Neutrophil (primary cell): ENCODE results near the gene XIRP1.

Experiments
- H3K27ac ChIP-seq: fragments of 200-600 bp; sonication (generic); 2 replicates; pipeline ENCODE4 v1.5.1; 2016; ENCODE audit warnings: mild to moderate bottlenecking, moderate library complexity
- H3K27me3 ChIP-seq: fragments of 200-600 bp; sonication (generic); 2 replicates; pipeline ENCODE4 v1.6.0; 2016; ENCODE audit warnings: mild to moderate bottlenecking
- H3K36me3 ChIP-seq: fragments of 200-600 bp; sonication (generic); 2 replicates; pipeline ENCODE4 v1.5.1; 2017
- H3K4me1 ChIP-seq, 2 experiments: fragments of 200-600 bp in 1 of 2; sonication (generic) in 1 of 2; 1 replicate in 1 of 2; 2 replicates in 1 of 2; pipeline versions ENCODE4 v1.5.1 to v1.6.1; 2013 to 2016; ENCODE audit warnings: low read depth in 1 of 2, low read length in 1 of 2, mild to moderate bottlenecking in 1 of 2, moderate library complexity in 1 of 2; ENCODE audit not compliant: control insufficient read depth in 1 of 2, insufficient read depth in 1 of 2
- H3K4me3 ChIP-seq, 2 experiments: fragments of 200-600 bp in 1 of 2; sonication (generic) in 1 of 2; 1 replicate in 1 of 2; 2 replicates in 1 of 2; pipeline ENCODE4 v1.5.1; 2013 to 2016; ENCODE audit warnings: low read depth in 1 of 2, low read length in 1 of 2, mild to moderate bottlenecking in 1 of 2, moderate library complexity in 1 of 2
- H3K9me3 ChIP-seq: fragments of 200-600 bp; sonication (generic); 2 replicates; pipeline ENCODE4 v1.5.1; 2016
- CTCF ChIP-seq: fragments of 200-600 bp; sonication (generic); IDR thresholded peaks from 2 replicates; pipeline ENCODE4 v1.5.1; 2016; ENCODE audit warnings: antibody characterized with exemption

The XIRP1 gene

GRCh38 chr3:39213613-39214012 is 21.2 kb upstream of the XIRP1 start:
- Histone ChIP-seq H3K4me1 (peaks cover 33 to 35% of the 10 kb centered on the region in 2 experiments), H3K27ac (no peak overlapping the region), H3K36me3 (no peaks in the 10 kb centered on the region), H3K27me3 (no peaks in the 10 kb centered on the region), H3K4me3 (no peak overlapping the region), H3K9me3 (no peaks in the 10 kb centered on the region)
- TF ChIP-seq CTCF, result no peak

- Histone ChIP-seq H3K4me3 (no peak overlapping the region), H3K27me3 (no peaks in the 10 kb centered on the region), H3K36me3 (no peaks in the 10 kb centered on the region), H3K4me1 (peaks cover 36 to 40% of the 10 kb centered on the region in 2 experiments), H3K9me3 (no peaks in the 10 kb centered on the region), H3K27ac (no peak overlapping the region)
- TF ChIP-seq CTCF, result no peak
Measured at GRCh38 chr3:39212665-39213064, 20.3 kb upstream of the XIRP1 start.

GRCh38 chr3:39211332-39212130 is 19.1 kb upstream of the XIRP1 start:
- Histone ChIP-seq H3K36me3 (no peaks in the 10 kb centered on the region), H3K27me3 (no peaks in the 10 kb centered on the region), H3K4me3 (no peak overlapping the region), H3K27ac (no peak overlapping the region), H3K4me1 (peaks cover 33 to 37% of the 10 kb centered on the region in 2 experiments), H3K9me3 (no peaks in the 10 kb centered on the region)
- no peak for TF ChIP-seq CTCF

- Histone ChIP-seq H3K27ac (no peak overlapping the region), H3K36me3 (no peaks in the 10 kb centered on the region)
Measured at GRCh38 chr3:39210078-39210477, 17.7 kb upstream of the XIRP1 start.

GRCh38 chr3:39209329-39209970 is 17.1 kb upstream of the XIRP1 start:
- Histone ChIP-seq H3K27me3 (no peaks in the 10 kb centered on the region), H3K9me3 (no peaks in the 10 kb centered on the region), H3K36me3 (no peaks in the 10 kb centered on the region), H3K27ac (no peak overlapping the region), H3K4me3 (no peak overlapping the region), H3K4me1 (peaks cover 14 to 18% of the 10 kb centered on the region in 2 experiments)
- no peak for TF ChIP-seq CTCF

More at GRCh38 chr3:39210078-39210477, 17.7 kb upstream of the XIRP1 start:
- no peak overlapping the region for H3K4me3 ChIP-seq
- H3K4me1 ChIP-seq, result peaks cover 18 to 22% of the 10 kb centered on the region in 2 experiments
- no peaks in the 10 kb centered on the region for H3K9me3 ChIP-seq
- TF ChIP-seq CTCF, result no peak
- no peaks in the 10 kb centered on the region for H3K27me3 ChIP-seq
